Measurements from ENCODE around the gene TIAM1.

TIAM1 gene

GRCh38 chr21:31354604-31355443 is 10.8 kb upstream of the TIAM1 start:
- no peak for DNase-seq

- no peak for DNase-seq
Observed at GRCh38 chr21:31354122-31354521, 10.1 kb upstream of the TIAM1 start.

GRCh38 chr21:31352836-31353235 is 8.8 kb upstream of the TIAM1 start:
- no peak for DNase-seq

- no peak for DNase-seq
Observed at GRCh38 chr21:31351960-31352359, 7.9 kb upstream of the TIAM1 start.

- DNase-seq = no peak
Observed at GRCh38 chr21:31351438-31351837, 7.4 kb upstream of the TIAM1 start.

- DNase-seq = no peak
Observed at GRCh38 chr21:31349208-31349607, 5.1 kb upstream of the TIAM1 start.

- no peak for DNase-seq
Observed at GRCh38 chr21:31348188-31348587, 4.1 kb upstream of the TIAM1 start.

GRCh38 chr21:31347435-31348032 is 3.5 kb upstream of the TIAM1 start:
- DNase-seq = peak in 1 of 2 donors; percentile 65

- DNase-seq = no peak
Observed at GRCh38 chr21:31346256-31346821, 2.3 kb upstream of the TIAM1 start.

- DNase-seq = no peak
Observed at GRCh38 chr21:31345136-31345535, 1.1 kb upstream of the TIAM1 start.

GRCh38 chr21:31343030-31343510 is 991 bp downstream of the TIAM1 start:
- no peak for DNase-seq

- no peak for DNase-seq
Observed at GRCh38 chr21:31342348-31342747, 1.7 kb downstream of the TIAM1 start.

- DNase-seq = no peak
Observed at GRCh38 chr21:31340942-31341487, 3.0 kb downstream of the TIAM1 start.

- no peak for DNase-seq
Observed at GRCh38 chr21:31340514-31340913, 3.5 kb downstream of the TIAM1 start.

- no peak for DNase-seq
Observed at GRCh38 chr21:31339721-31340120, 4.3 kb downstream of the TIAM1 start.

- DNase-seq = no peak
Observed at GRCh38 chr21:31338908-31339368, 5.1 kb downstream of the TIAM1 start.

GRCh38 chr21:31337996-31338907 is 5.8 kb downstream of the TIAM1 start:
- no peak for DNase-seq

GRCh38 chr21:31337086-31337485 is 7.0 kb downstream of the TIAM1 start:
- DNase-seq = no peak

GRCh38 chr21:31336739-31337040 is 7.4 kb downstream of the TIAM1 start:
- DNase-seq = no peak

GRCh38 chr21:31335957-31336738 is 7.9 kb downstream of the TIAM1 start:
- DNase-seq = peak in 1 of 2 donors; percentile 69

GRCh38 chr21:31334648-31335121 is 9.4 kb downstream of the TIAM1 start:
- no peak for DNase-seq

- no peak for DNase-seq
Observed at GRCh38 chr21:31332525-31332924, 11.5 kb downstream of the TIAM1 start.
